Brain microvascular endothelial cell (primary cell): ENCODE results near the gene RAD51.

Experiments used
- DNase-seq: peaks from one replicate; pipeline ENCODE4 v3.0.0-alpha.2; 2020
- H3K27ac ChIP-seq: fragments of 250-450 bp; sonication (Bioruptor Pico); 2 replicates; pipeline ENCODE4 v1.5.1; 2020; ENCODE audit warnings: mild to moderate bottlenecking, moderate library complexity
- H3K27me3 ChIP-seq: fragments of 250-450 bp; sonication (Bioruptor Pico); replicated peaks from 2 replicates; pipeline ENCODE4 v1.5.1; 2020; ENCODE audit warnings: mild to moderate bottlenecking
- H3K36me3 ChIP-seq: fragments of 250-450 bp; sonication (Bioruptor Pico); replicated peaks from 2 replicates; pipeline ENCODE4 v1.5.1; 2020; ENCODE audit warnings: mild to moderate bottlenecking
- H3K4me3 ChIP-seq: 2 replicates; pipeline ENCODE4 v1.5.1; 2011; ENCODE audit warnings: low read depth, mild to moderate bottlenecking, control low read depth, low read length, moderate library complexity
- in situ Hi-C: cut with HindIII; loops from 2 replicates; pipeline ENCODE4 v1.10.0; 2017; ENCODE audit warnings: low sequenced_read_pairs, low pct_ligation_motif_present
- TF ChIP-seq, protein P1 (sequence below): IDR thresholded peaks from 2 replicates; pipeline ENCODE4 v1.5.1; 2011; ENCODE audit warnings: low read depth, mild to moderate bottlenecking, moderate library complexity, low read length, control low read depth, inconsistent platforms; ENCODE audit errors: missing control alignments

Gene RAD51

GRCh38 chr15:40714144-40714543 is 19.2 kb downstream of the RAD51 start:
- TF ChIP-seq, protein P1, sequence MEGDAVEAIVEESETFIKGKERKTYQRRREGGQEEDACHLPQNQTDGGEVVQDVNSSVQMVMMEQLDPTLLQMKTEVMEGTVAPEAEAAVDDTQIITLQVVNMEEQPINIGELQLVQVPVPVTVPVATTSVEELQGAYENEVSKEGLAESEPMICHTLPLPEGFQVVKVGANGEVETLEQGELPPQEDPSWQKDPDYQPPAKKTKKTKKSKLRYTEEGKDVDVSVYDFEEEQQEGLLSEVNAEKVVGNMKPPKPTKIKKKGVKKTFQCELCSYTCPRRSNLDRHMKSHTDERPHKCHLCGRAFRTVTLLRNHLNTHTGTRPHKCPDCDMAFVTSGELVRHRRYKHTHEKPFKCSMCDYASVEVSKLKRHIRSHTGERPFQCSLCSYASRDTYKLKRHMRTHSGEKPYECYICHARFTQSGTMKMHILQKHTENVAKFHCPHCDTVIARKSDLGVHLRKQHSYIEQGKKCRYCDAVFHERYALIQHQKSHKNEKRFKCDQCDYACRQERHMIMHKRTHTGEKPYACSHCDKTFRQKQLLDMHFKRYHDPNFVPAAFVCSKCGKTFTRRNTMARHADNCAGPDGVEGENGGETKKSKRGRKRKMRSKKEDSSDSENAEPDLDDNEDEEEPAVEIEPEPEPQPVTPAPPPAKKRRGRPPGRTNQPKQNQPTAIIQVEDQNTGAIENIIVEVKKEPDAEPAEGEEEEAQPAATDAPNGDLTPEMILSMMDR: no peak
- Histone ChIP-seq H3K27ac (no peak overlapping the region), H3K36me3 (no peaks in the 10 kb centered on the region), H3K4me3 (no peak overlapping the region), H3K27me3 (no peaks in the 10 kb centered on the region)
- no peak for DNase-seq
- in situ Hi-C loops: no loop called here

- no peak for DNase-seq
- in situ Hi-C loops: no loop called here
- TF ChIP-seq, protein P1: no peak
Observed at GRCh38 chr15:40716165-40716564, 21.2 kb downstream of the RAD51 start.

GRCh38 chr15:40721701-40722100 is 26.7 kb downstream of the RAD51 start:
- TF ChIP-seq, protein P1: no peak
- Histone ChIP-seq H3K27ac (no peak overlapping the region), H3K4me3 (no peak overlapping the region), H3K36me3 (no peaks in the 10 kb centered on the region), H3K27me3 (no peaks in the 10 kb centered on the region)
- in situ Hi-C loops: no loop called here
- no peak for DNase-seq

More at GRCh38 chr15:40716165-40716564, 21.2 kb downstream of the RAD51 start:
- Histone ChIP-seq H3K4me3 (no peak overlapping the region), H3K27me3 (no peaks in the 10 kb centered on the region), H3K36me3 (no peaks in the 10 kb centered on the region), H3K27ac (no peak overlapping the region)

- in situ Hi-C loops: no loop called here
Observed at GRCh38 chr15:40722354-40722753, 27.4 kb downstream of the RAD51 start.

DNA sequence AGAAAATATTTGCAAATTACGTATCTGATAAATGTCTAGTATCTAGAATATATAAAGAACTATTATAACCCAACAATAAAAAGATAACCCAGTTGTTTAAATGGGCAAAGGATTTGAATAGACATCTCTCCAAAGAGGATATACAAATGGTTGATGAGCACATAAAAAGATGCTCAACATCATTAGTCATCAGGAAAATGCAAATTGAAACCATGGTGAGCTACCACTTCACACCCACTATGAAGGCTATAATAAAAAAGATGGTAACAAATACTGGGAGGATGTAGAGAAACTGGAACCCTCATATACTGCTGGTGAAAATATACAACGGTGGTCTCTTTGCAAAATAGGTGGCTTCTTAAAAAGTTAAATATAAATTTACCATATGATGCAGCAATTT is 28.0 kb downstream of the RAD51 start:
- in situ Hi-C loops: no loop called here
- no peaks in the 10 kb centered on the region for H3K36me3 ChIP-seq
- no peak overlapping the region for H3K27ac ChIP-seq
- TF ChIP-seq, protein P1: no peak
- no peak for DNase-seq
- H3K4me3 ChIP-seq: no peak overlapping the region
- H3K27me3 ChIP-seq: no peaks in the 10 kb centered on the region

More at GRCh38 chr15:40722354-40722753, 27.4 kb downstream of the RAD51 start:
- DNase-seq: no peak
- TF ChIP-seq, protein P1: no peak
- Histone ChIP-seq H3K36me3 (no peaks in the 10 kb centered on the region), H3K27ac (no peak overlapping the region), H3K27me3 (no peaks in the 10 kb centered on the region), H3K4me3 (no peak overlapping the region)

GRCh38 chr15:40723919-40724318 is 28.9 kb downstream of the RAD51 start:
- TF ChIP-seq, protein P1: no peak
- Histone ChIP-seq H3K27ac (no peak overlapping the region), H3K36me3 (no peaks in the 10 kb centered on the region), H3K27me3 (no peaks in the 10 kb centered on the region), H3K4me3 (no peak overlapping the region)
- DNase-seq: no peak
- in situ Hi-C loops: no loop called here
